ENCODE measurements around the gene MOCOS.

- TF ChIP-seq, protein P1, sequence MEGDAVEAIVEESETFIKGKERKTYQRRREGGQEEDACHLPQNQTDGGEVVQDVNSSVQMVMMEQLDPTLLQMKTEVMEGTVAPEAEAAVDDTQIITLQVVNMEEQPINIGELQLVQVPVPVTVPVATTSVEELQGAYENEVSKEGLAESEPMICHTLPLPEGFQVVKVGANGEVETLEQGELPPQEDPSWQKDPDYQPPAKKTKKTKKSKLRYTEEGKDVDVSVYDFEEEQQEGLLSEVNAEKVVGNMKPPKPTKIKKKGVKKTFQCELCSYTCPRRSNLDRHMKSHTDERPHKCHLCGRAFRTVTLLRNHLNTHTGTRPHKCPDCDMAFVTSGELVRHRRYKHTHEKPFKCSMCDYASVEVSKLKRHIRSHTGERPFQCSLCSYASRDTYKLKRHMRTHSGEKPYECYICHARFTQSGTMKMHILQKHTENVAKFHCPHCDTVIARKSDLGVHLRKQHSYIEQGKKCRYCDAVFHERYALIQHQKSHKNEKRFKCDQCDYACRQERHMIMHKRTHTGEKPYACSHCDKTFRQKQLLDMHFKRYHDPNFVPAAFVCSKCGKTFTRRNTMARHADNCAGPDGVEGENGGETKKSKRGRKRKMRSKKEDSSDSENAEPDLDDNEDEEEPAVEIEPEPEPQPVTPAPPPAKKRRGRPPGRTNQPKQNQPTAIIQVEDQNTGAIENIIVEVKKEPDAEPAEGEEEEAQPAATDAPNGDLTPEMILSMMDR (conservative IDR thresholded peaks at IDR 0.05; ENCODE audit: low read length), result no peak
- no peak for TF ChIP-seq EZH2phosphoT487 (IDR thresholded peaks at IDR 0.05; ENCODE audit: borderline replicate concordance, low read depth, low read length)
These were observed 94.6 kb downstream of the MOCOS start for GRCh38 chr18:36281936-36282335.
